H9 (cell line): Measurements from ENCODE around the gene MED27. TPM values are rescaled to one million over a fixed set of nuclear protein-coding genes. Genes with fewer than 3 reads are reported as not detected.
A peak's percentile ranks its signal among the peaks of the same experiment; 100 is the strongest.

Experiments
- DNase-seq: peaks from one replicate; pipeline ENCODE4 v3.0.0-alpha.2; 2017
- H2AFZ ChIP-seq: one replicate; pipeline ENCODE4 v1.6.1; 2013; ENCODE audit warnings: mild to moderate bottlenecking, low read length, control low read depth, moderate library complexity
- H2AK5ac ChIP-seq: 2 replicates; pipeline ENCODE4 v1.6.1; 2013; ENCODE audit warnings: low read length, control low read depth, mixed read lengths; ENCODE audit not compliant: insufficient read length
- H2BK120ac ChIP-seq: one replicate; pipeline ENCODE4 v1.6.1; 2013; ENCODE audit warnings: low read depth, mild to moderate bottlenecking, low read length, control low read depth, inconsistent platforms; ENCODE audit not compliant: poor library complexity, severe bottlenecking
- H2BK12ac ChIP-seq: 2 replicates; pipeline ENCODE4 v1.6.1; 2013; ENCODE audit warnings: low read length, control low read depth, mixed read lengths, low read depth; ENCODE audit not compliant: insufficient read length
- H2BK15ac ChIP-seq: 2 replicates; pipeline ENCODE4 v1.6.1; 2013; ENCODE audit warnings: low read depth, low read length, control low read depth
- H2BK20ac ChIP-seq: one replicate; pipeline ENCODE4 v1.6.1; 2013; ENCODE audit warnings: low read depth, mild to moderate bottlenecking, low read length, control low read depth, inconsistent platforms; ENCODE audit not compliant: poor library complexity, severe bottlenecking
- H2BK5ac ChIP-seq: 2 replicates; pipeline ENCODE4 v1.6.1; 2013; ENCODE audit warnings: low read length, control low read depth, mixed read lengths; ENCODE audit not compliant: insufficient read length
- H3K14ac ChIP-seq: 2 replicates; pipeline ENCODE4 v1.6.1; 2013; ENCODE audit warnings: low read length, control low read depth; ENCODE audit not compliant: insufficient read depth
- H3K18ac ChIP-seq: 2 replicates; pipeline ENCODE4 v1.6.1; 2013; ENCODE audit warnings: low read depth, mild to moderate bottlenecking, mixed read lengths, low read length, control low read depth; ENCODE audit not compliant: insufficient read length
- H3K23ac ChIP-seq: 2 replicates; pipeline ENCODE4 v1.6.1; 2013; ENCODE audit warnings: low read length, control low read depth, mixed read lengths, low read depth; ENCODE audit not compliant: insufficient read length
- H3K23me2 ChIP-seq: 2 replicates; pipeline ENCODE4 v1.6.1; 2013; ENCODE audit warnings: low read depth, mild to moderate bottlenecking, mixed read lengths, low read length, control low read depth; ENCODE audit not compliant: insufficient read length, poor library complexity, severe bottlenecking
- H3K27ac ChIP-seq: 2 replicates; pipeline ENCODE4 v1.5.1; 2013; ENCODE audit warnings: low read length, control low read depth, mixed read lengths, low read depth; ENCODE audit not compliant: insufficient read length
- H3K27me3 ChIP-seq: 2 replicates; pipeline ENCODE4 v1.6.1; 2013; ENCODE audit warnings: low read length, control low read depth, inconsistent platforms; ENCODE audit not compliant: insufficient read depth
- H3K4ac ChIP-seq: 2 replicates; pipeline ENCODE4 v1.6.1; 2013; ENCODE audit warnings: low read depth, mild to moderate bottlenecking, control low read depth, inconsistent platforms, low read length, moderate library complexity
- H3K4me1 ChIP-seq: 2 replicates; pipeline ENCODE4 v1.6.1; 2013; ENCODE audit warnings: low read length, control low read depth, inconsistent platforms; ENCODE audit not compliant: insufficient read depth
- H3K4me2 ChIP-seq: 2 replicates; pipeline ENCODE4 v1.6.1; 2013; ENCODE audit warnings: low read length, control low read depth, mixed read lengths; ENCODE audit not compliant: insufficient read length, insufficient read depth
- H3K56ac ChIP-seq: 2 replicates; pipeline ENCODE4 v1.6.1; 2013; ENCODE audit warnings: low read depth, mild to moderate bottlenecking, mixed read lengths, low read length, control low read depth; ENCODE audit not compliant: insufficient read length
- H3K79me1 ChIP-seq: 2 replicates; pipeline ENCODE4 v1.6.1; 2013; ENCODE audit warnings: low read depth, mild to moderate bottlenecking, moderate library complexity, low read length, control low read depth, inconsistent platforms; ENCODE audit not compliant: insufficient read depth, poor library complexity, severe bottlenecking
- H3K79me2 ChIP-seq: 2 replicates; pipeline ENCODE4 v1.6.1; 2013; ENCODE audit warnings: low read length, control low read depth, inconsistent platforms; ENCODE audit not compliant: insufficient read depth
- H3K9ac ChIP-seq: 2 replicates; pipeline ENCODE4 v1.6.1; 2013; ENCODE audit warnings: low read length, control low read depth, mixed read lengths; ENCODE audit not compliant: insufficient read length; ENCODE audit errors: extremely low read depth
- H3K9me3 ChIP-seq: one replicate; pipeline ENCODE4 v1.6.1; 2013; ENCODE audit warnings: low read depth, low read length, inconsistent platforms; ENCODE audit not compliant: control insufficient read depth
- H3T11ph ChIP-seq: one replicate; pipeline ENCODE4 v1.6.1; 2013; ENCODE audit warnings: mild to moderate bottlenecking, low read length, control low read depth, inconsistent platforms
- H4K20me1 ChIP-seq: one replicate; pipeline ENCODE4 v1.6.1; 2013; ENCODE audit not compliant: control insufficient read depth, insufficient read length, insufficient read depth
- H4K5ac ChIP-seq: 2 replicates; pipeline ENCODE4 v1.6.1; 2013; ENCODE audit warnings: low read depth, mild to moderate bottlenecking, mixed read lengths, low read length, control low read depth; ENCODE audit not compliant: insufficient read length
- H4K8ac ChIP-seq: replicated peaks from 2 replicates; pipeline ENCODE4 v1.6.1; 2013; ENCODE audit warnings: low read length, control low read depth, mixed read lengths, low read depth; ENCODE audit not compliant: insufficient read length
- H4K91ac ChIP-seq: 2 replicates; pipeline ENCODE4 v1.6.1; 2013; ENCODE audit warnings: low read depth, mild to moderate bottlenecking, moderate library complexity, mixed read lengths, low read length, control low read depth; ENCODE audit not compliant: insufficient read length
- H3K27ac Mint-ChIP-seq, 3 experiments: 2 replicates in 2 of 3; 3 replicates in 1 of 3; pipeline ENCODE4 v1.8.0; 2020 to 2021; ENCODE audit warnings: mixed read lengths in 3 of 3, mild to moderate bottlenecking in 1 of 3, moderate library complexity in 1 of 3
- H3K27me3 Mint-ChIP-seq: 2 replicates; pipeline ENCODE4 v1.8.0; 2021; ENCODE audit warnings: low read depth, mild to moderate bottlenecking, moderate library complexity, mixed read lengths
- H3K36me3 Mint-ChIP-seq, 3 experiments: 2 replicates in 2 of 3; 3 replicates in 1 of 3; pipeline ENCODE4 v1.8.0; 2020 to 2021; ENCODE audit warnings: low read depth in 3 of 3, mixed read lengths in 3 of 3; ENCODE audit not compliant: insufficient read depth in 1 of 3
- H3K4me1 Mint-ChIP-seq, 2 experiments: 2 replicates each; pipeline ENCODE4 v1.8.0; 2020; ENCODE audit warnings: mixed read lengths in 2 of 2
- H3K4me3 Mint-ChIP-seq, 2 experiments: 2 replicates in 1 of 2; 3 replicates in 1 of 2; pipeline ENCODE4 v1.8.0; 2020 to 2021; ENCODE audit warnings: mild to moderate bottlenecking in 2 of 2, mixed read lengths in 2 of 2, moderate library complexity in 1 of 2
- H3K9me3 Mint-ChIP-seq, 2 experiments: 2 replicates in 1 of 2; 3 replicates in 1 of 2; pipeline ENCODE4 v1.8.0; 2020; ENCODE audit warnings: mild to moderate bottlenecking in 2 of 2, mixed read lengths in 2 of 2, moderate library complexity in 1 of 2
- CTCF ChIP-seq: fragments of 200-600 bp; sonication (generic); conservative IDR thresholded peaks from 3 replicates; pipeline ENCODE4 v1.8.0; 2021; ENCODE audit warnings: antibody characterized with exemption, mild to moderate bottlenecking
- WGBS: extraction: QIAGEN DNeasy Blood & Tissue Kit; methylation state at CpG from one replicate; pipeline ENCODE4 v1.1.7; 2013; ENCODE audit warnings: missing lambda C conversion rate, low lambda C conversion rate, mixed read lengths; ENCODE audit not compliant: insufficient read length; ENCODE audit errors: extremely low coverage; 5-methylcytosine and 5-hydroxymethylcytosine counted together
- total RNA-seq: library from RNA; stranded (reverse); gene quantifications from 2 replicates; pipeline ENCODE4 v1.2.1, GENCODE V29; 2021

MED27 gene
- total RNA-seq, 1 experiment from 2014 or later = 33.5 TPM

GRCh38 chr9:131887680-131888079, 192.0 kb downstream of the MED27 start:
- H3K4me1 Mint-ChIP-seq = peaks cover 44 to 54% of the 10 kb centered on the region in 2 experiments
- no peak for TF ChIP-seq CTCF
- Histone ChIP-seq H4K91ac (no peak overlapping the region), H2AK5ac (no peak overlapping the region), H2AFZ (no peak overlapping the region), H3K9me3 (no peaks in the 10 kb centered on the region), H3K27me3 (no peaks in the 10 kb centered on the region), H3K79me1 (no peaks in the 10 kb centered on the region), H4K5ac (no peak overlapping the region), H3K4me1 (peaks cover 28% of the 10 kb centered on the region), H3K14ac (no peak overlapping the region), H2BK120ac (no peak overlapping the region), H4K8ac (no peak overlapping the region), H3K9ac (no peak overlapping the region), H3K56ac (no peak overlapping the region), H3K4ac (no peak overlapping the region), H3T11ph (no peak overlapping the region), H3K23ac (no peak overlapping the region), H3K79me2 (no peaks in the 10 kb centered on the region), H2BK12ac (no peak overlapping the region), H3K23me2 (no peaks in the 10 kb centered on the region), H2BK20ac (no peak overlapping the region), H3K4me2 (no peak overlapping the region), H4K20me1 (no peaks in the 10 kb centered on the region), H2BK15ac (no peak overlapping the region), H2BK5ac (no peak overlapping the region), H3K27ac (no peak overlapping the region), H3K18ac (no peak overlapping the region)
- DNase-seq = no peak
- WGBS = no CpG with 5 or more reads among the region's 2 CpGs
- peak overlapping the region in 2 of 3 experiments; percentile 5 to 9; a peak in 3 of 7 replicates for H3K27ac Mint-ChIP-seq
- no peaks in the 10 kb centered on the region for H3K9me3 Mint-ChIP-seq
- H3K4me3 Mint-ChIP-seq = no peak overlapping the region
- H3K36me3 Mint-ChIP-seq = no peaks in the 10 kb centered on the region; a peak in 2 of 7 replicates
- no peaks in the 10 kb centered on the region for H3K27me3 Mint-ChIP-seq
